KG1 (cell line): ENCODE results near the gene LPGAT1.

Experiments
- DNase-seq: peaks from one replicate; lab custom pipeline; 2025; lab: John Stamatoyannopoulos, UW

The LPGAT1 gene

GRCh38 chr1:211828584-211829342 lies 1.8 kb downstream of the LPGAT1 start:
- no peak for DNase-seq

- DNase-seq = no peak
Measured at GRCh38 chr1:211827051-211827450, 3.5 kb downstream of the LPGAT1 start.

GRCh38 chr1:211825980-211826379 lies 4.6 kb downstream of the LPGAT1 start:
- DNase-seq = no peak

GRCh38 chr1:211822677-211823407 lies 7.7 kb downstream of the LPGAT1 start:
- DNase-seq = no peak

GRCh38 chr1:211816586-211816985 lies 14.0 kb downstream of the LPGAT1 start:
- DNase-seq = no peak

GRCh38 chr1:211814313-211814712 lies 16.2 kb downstream of the LPGAT1 start:
- DNase-seq = no peak

GRCh38 chr1:211813590-211813989 lies 17.0 kb downstream of the LPGAT1 start:
- DNase-seq = no peak

- DNase-seq = no peak
Measured at GRCh38 chr1:211812584-211812983, 18.0 kb downstream of the LPGAT1 start.

GRCh38 chr1:211811848-211812247 lies 18.7 kb downstream of the LPGAT1 start:
- no peak for DNase-seq

GRCh38 chr1:211811126-211811525 lies 19.4 kb downstream of the LPGAT1 start:
- DNase-seq = no peak

GRCh38 chr1:211808475-211808874 lies 22.1 kb downstream of the LPGAT1 start:
- DNase-seq = no peak

- DNase-seq = no peak
Measured at GRCh38 chr1:211804915-211805314, 25.6 kb downstream of the LPGAT1 start.

- DNase-seq = no peak
Measured at GRCh38 chr1:211800925-211801607, 29.5 kb downstream of the LPGAT1 start.

- no peak for DNase-seq
Measured at GRCh38 chr1:211797994-211798393, 32.6 kb downstream of the LPGAT1 start.

- DNase-seq = no peak
Measured at GRCh38 chr1:211791979-211792378, 38.6 kb downstream of the LPGAT1 start.

- DNase-seq = no peak
Measured at GRCh38 chr1:211789641-211790464, 40.7 kb downstream of the LPGAT1 start.

GRCh38 chr1:211788626-211789025 lies 41.9 kb downstream of the LPGAT1 start:
- DNase-seq = no peak

GRCh38 chr1:211783897-211784296 lies 46.7 kb downstream of the LPGAT1 start:
- no peak for DNase-seq

- DNase-seq = no peak
Measured at GRCh38 chr1:211783266-211783665, 47.3 kb downstream of the LPGAT1 start.

GRCh38 chr1:211781260-211781659 lies 49.3 kb downstream of the LPGAT1 start:
- DNase-seq = no peak

- no peak for DNase-seq
Measured at GRCh38 chr1:211775170-211775569, 55.4 kb downstream of the LPGAT1 start.

- no peak for DNase-seq
Measured at GRCh38 chr1:211764701-211765100, 65.9 kb downstream of the LPGAT1 start.
